HG02870 (cell line): ENCODE data around the gene SCFD2.
"Not testable (repeated sequence)": the region's sequence is repeated elsewhere in the genome, so short reads cannot be mapped to it uniquely, and the experiment has no call there.

Source experiments
- ATAC-seq: cut with Tn5 transposase; IDR thresholded peaks from one replicate; pipeline ENCODE4 v1.9.1; 2021; ENCODE audit warnings: mild to moderate bottlenecking, moderate library complexity; ENCODE audit not compliant: unreplicated experiment

Gene SCFD2

DNA sequence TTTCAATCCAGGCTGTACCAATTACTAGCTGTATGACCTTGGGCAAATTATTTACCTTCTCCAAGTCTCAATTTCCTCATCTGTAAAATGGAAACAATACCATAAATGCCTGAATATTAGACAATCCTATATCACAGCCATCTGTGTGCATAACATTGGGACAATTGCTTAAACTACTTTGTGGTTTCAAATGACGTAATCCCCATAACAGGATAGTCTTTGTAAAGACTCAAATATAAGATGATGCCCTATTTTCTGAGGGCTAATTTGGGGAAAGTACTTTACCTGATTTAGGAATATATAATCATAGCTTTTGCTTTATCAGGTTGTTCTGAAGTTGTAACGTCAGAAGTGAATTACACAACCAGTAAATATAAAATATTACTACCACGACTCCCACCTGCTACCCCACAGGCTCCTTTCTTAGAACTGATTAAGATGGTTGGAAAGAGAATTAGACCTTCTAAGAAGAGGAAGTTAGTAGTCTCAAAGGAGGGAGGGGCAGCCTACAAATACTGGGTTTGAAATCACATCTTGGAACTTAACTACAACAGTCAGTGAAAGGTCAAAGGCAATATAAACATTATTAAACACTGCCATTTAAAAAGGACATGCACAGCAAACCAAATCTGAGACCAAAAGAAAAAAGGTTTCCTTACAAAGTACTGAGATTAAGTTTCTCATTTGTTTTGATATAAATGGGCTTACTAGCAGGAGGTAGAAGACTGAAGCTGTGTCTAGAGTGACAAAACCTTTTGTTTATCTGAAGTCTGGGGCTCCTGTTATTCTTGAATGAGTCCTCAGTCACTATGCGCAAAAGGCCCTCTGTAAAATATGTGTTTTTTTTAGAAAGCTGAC is 215.0 kb downstream of the SCFD2 start:
- no peak for ATAC-seq

DNA sequence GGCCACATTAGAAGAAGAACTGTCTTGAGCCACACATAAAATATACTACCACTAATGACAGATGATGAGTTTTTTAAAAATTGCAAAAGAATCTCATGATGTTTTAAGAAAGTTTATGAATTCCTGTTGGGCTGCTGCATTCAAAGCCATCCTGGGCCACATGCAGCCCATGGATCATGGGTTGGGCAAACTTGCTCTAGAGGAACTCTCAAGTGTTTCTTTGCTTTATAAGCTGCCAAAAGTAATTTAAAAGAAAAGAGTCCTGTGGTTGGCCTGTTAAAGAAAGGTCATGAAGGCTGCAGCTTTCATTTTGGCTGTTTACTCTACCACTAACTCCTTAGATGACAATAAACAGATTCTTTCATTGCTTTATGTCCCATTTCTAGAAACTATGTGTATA is 218.2 kb downstream of the SCFD2 start:
- no peak for ATAC-seq

DNA sequence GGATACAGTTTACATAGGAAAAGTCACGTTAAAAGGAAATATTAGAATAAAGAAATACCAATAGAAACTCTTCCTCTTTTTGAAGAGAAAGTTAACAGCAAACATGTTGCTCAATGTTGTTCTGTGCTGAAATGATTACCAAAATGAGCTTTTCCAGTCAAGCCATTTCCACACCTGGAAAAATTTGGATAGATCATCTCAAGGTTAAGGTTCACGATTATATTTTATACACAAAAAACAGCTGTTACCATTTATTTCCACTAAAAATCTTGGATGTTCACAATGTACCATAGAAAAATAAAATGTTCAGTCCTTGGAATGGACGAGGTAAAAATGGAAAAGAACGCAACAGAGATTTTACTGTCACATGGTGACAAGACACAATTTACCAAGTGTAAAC is 218.7 kb downstream of the SCFD2 start:
- no peak for ATAC-seq

DNA sequence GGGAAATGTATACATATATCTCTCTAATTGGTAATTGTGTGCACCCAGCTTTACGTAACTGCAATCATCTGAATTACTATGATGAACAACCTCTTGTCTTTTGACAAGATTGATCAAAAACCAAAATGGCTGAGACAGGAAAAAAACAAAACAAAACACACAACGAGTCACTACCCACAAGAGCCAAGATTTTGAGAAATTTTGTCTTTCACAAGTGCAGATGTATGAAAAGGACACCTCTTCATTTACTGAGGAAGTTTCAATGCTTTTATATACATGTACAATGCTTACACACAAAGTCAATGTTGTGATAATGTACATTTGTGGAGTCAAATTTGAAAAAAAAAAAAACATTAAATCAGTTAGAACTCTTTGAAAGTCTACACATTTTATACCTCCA is 224.6 kb downstream of the SCFD2 start:
- ATAC-seq, result no peak

DNA sequence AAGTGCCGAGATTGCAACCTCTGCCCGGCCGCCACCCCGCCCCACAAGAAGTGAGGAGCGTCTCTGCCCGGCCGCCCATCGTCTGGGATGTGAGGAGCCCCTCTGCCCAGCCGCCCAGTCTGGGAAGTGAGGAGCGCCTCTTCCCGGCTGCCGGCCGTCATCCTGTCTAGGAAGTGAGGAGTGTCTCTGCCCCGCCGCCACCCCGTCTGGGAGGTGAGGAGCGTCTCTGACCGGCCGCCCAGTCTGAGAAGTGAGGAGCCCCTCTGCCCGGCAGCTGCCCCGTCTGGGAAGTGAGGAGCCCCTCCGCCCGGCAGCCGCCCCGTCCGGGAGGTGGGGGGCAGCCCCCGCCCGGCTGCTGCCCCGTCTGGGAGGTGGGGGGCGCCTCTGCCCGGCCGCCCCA is 226.6 kb downstream of the SCFD2 start:
- ATAC-seq, result not testable (repeated sequence)

DNA sequence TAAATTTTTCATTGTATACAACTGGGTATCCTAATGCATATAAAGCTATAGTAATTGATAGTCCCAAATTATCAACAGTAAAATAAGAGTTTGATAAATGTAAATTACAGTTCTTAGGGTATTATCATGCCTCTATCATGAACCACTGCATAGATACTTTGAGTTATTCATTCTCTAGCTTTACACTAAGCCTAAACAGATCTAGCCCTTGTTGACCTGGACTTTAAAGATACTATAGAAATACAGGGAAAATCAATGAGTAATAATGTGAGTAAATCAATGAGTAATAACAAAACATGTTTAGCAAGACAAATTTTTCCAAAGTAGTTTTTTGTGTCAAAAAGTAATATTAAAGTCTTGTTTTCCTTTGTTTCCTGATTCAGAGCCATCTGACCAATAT is 228.4 kb downstream of the SCFD2 start:
- no peak for ATAC-seq

DNA sequence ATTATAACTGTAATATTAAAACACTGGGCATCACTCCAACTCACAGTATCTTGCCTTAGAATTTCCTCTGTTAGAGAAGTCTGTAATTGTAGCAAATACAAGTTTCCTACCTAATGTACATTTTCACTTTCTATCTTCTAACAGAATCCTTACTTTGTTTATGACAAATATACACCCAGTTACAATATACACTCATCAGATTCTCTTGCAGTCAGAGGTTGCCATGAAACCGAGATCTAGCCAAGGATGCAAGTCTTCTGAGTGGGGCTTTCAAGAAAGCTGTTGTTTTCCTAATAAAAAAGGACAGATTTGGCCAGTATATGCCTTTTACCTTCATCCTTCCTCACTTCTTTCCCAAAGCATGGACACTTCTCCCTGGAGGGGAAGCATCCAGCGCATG is 228.9 kb downstream of the SCFD2 start:
- no peak for ATAC-seq

DNA sequence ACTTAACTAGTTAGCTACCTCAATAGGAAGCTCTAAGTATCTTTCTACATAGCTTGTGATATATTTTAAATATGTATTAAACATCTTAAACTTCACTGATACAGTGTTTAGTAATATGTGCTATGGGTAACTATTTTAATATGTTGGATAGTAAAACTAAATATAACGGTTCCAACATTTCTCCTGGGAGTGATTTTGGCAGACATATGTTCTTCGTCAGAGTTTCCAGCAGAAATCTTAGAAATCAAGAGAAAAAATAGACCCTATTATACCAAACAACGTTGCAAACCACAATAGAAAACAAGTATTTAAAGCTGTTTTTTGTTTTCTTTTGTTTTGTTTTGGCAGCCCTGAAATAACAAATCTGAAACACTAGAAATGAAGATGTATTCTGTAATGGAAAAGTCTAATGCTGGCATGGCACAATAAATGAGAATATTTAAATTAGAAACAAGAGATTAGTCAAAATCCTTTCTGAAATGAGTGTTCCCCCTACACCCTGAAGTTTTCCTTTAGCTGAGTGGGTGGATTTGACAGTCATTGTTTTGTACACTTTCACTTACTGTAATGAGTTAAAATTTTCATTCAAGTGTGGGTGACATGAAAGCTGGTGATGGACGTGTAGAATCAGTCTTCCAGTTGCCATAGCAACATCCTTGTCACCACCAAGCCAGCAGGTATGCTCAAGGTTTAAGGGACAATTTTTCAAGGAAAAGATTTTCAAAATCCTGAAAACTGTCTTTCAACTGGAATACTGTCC is 233.5 kb downstream of the SCFD2 start:
- ATAC-seq, result peak; percentile 78

DNA sequence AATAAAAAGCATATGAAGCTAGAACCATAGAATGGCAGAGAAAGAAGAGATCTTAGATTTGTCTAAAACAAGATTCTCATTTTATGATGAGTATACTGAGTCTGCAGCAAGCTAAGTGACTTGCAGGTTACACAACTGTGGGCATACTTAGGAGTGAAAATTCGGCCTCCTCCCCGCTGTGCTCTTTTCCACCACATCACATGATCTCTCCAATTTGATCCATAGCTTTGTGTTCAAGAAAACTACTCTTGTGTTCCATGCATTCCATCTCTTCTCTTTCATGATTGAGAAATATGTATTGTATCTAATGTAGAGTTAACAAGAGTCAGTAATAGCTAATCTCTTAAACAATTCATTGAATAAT is 234.3 kb downstream of the SCFD2 start:
- ATAC-seq, result no peak

DNA sequence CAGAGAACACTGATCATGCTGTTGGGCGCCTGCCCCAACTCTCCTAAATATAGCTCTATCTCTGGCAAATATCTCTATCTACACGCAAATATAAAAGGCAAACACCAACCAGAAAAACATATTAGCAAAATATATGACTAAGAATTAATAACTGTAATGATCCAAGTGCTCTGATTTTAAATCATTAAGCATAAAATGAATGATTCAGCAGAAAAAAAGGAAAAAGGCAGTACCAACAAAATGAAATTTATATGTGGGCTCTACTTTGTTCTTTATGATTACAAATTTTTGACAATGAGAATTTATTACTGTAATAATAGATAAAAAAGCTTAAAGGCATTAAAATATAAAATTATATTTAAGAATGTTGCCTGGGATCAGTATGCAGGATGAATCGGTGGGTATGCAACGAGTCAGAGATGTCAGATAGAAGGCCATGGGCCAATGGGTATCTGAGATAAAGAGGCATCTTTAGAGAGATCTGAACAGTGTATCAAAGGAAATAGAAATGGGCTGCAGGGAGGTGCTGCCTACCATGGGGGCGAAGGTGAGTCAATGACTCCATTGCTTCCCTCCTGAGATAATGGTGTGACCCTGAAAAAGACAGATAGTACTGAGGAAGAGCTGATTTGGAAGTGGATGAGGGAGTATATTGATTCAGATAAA is 234.8 kb downstream of the SCFD2 start:
- no peak for ATAC-seq

DNA sequence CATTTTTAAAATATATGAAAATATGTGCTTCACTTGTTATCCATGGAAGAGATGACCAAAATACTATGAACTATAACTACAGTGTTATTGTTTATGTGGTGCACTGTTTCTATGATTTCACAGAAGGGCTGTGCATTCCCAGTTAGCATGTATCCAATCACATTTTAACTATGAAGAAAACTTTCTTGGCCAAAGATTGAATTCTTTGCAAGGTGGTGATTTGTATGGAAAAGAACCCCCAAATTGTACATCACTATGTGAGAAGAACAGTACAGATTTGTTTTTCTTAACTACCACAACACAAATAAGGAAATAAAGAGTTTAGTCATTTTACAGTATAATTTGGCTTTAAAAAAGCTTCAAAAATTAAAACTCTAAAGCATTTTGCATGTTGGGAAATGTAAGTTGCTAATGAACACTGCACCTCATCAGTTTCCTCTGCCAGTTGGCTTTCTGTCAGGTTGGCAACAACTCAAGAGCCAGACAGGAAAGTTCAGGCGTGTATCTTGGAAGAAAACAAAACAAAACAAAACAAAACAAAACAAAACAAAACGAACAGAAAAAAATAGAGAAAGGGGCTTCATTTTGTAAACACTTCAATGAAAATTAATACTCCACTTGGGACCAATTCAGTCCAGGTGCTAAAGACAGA is 237.0 kb downstream of the SCFD2 start:
- ATAC-seq, result no peak

DNA sequence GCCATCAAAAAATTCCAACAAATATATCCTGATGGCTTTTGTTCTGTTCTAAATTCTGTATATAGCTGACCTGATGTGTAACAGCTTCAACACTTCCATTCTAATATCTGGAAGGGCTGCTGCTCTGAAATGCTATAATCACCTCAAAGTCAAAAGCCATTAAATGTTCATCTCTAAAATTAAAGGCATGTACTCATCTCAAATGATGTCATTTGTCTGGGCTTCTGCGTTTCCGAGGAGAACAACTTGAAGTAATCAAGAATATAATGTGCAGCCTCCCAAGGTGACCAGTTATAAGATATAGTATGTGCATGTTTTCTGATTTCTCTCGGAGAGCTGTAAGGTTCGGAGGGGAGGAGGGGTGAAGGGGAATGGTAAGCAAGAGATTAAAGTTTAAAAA is 237.6 kb downstream of the SCFD2 start:
- no peak for ATAC-seq

DNA sequence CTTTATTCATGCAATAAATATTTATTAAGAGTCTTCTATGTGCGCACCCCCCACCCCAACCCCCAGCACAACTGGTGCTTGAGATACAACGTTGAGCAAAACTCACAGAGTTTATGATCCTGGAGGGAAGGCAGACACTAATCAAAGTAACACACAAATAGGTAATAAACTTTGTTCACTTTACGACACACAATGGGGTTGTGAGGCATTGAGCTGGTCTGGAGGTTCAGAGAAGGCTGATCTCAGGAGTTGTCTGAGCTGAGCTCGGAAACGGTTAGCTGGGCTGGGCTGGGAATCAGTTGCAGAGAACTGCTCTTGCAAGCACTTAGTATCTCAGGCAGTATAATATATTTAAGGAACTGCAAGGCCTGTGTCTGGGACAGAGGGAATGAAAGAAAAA is 238.5 kb downstream of the SCFD2 start:
- no peak for ATAC-seq

DNA sequence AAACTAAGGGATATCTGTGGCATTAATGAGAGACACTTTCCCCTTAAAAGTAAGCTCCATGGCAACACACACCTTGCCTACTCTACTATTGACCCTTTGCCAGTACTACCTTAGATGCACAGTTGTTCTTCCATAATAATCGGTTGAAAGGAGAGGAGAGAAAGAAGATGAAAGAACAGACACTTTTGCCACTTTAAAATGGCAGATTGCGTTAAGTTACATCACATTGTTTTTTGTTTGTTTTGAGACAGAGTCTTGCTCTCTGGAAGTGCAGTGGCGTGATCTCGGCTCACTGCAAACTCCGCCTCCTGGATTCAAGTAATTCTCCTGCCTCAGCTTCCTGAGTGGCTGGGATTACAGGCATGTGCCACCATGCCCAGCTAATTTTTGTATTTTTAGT is 239.8 kb downstream of the SCFD2 start:
- ATAC-seq, result no peak

DNA sequence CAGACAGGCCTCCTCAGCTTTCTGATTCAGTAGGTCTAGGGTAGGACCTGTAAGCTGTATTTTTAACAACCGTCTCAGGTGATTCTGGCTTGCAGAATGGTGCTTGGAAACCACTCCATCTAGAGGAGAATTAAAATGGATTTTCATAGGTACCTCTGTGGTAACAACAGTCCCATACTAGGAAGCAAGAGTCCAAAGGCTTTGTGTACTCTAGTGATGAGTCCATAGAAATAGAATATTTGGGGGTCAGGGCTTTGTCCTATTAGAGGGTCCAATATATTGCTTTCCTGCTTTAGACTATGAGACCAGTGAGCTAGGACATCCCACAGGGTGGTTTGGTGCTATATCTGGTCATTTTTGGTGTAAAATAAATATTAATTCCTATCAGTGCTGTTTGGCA is 242.0 kb downstream of the SCFD2 start:
- ATAC-seq, result no peak

DNA sequence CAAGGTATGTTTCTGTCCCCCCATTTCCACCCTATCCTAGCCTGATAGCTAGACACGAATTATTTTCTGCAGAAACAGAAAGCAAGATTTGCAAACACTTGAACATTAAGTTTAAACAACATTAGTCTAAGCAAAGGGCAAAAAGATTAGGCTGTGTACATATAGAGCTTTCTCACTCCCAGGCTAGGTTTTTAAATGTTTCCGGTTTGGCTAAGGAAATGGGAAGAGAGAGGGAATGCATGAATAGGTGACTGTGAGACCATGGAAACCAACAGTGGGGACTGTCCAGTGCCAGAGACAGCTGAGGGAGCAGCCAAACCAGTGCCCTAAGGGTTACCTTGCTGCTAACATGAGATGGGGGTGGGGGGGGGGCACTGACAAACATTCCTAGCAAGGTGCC is 242.7 kb downstream of the SCFD2 start:
- no peak for ATAC-seq

DNA sequence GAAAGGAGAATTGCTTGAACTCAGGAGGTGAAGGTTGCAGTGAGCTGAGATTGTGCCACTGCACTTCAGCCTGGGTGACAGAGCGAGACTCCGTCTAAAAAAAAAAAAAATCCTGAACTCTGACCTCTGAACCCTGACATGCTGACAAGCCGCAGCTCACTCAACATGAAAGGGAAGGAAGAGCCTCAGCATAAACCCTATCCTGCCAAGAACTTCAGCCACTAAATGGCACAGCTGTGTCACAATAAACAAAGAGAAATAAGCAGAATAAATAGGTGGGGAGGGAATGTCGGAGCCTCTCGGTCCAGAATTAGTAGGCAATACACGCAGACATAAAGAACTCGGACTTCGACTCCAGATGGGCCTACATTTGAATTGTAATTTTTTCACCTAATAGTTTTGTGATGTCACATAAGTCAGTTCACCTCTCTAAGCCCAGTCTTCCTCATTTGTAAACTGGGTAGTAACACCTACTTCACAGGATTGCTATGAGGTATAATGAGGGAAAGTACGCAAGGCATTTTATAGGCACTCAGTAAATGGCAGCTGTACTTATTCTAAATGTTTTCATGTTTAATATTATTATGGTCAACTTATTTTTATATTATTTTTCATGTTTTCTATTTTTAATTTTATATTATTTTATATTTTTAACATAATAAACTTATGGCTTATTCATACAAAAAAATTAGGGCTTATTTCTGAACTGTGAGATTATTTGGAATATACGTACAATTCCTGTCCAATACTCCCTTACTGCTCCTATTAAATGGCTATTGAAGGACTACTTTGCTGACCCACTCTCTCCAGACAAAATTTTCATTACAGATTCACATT is 243.4 kb downstream of the SCFD2 start:
- ATAC-seq, result no peak

DNA sequence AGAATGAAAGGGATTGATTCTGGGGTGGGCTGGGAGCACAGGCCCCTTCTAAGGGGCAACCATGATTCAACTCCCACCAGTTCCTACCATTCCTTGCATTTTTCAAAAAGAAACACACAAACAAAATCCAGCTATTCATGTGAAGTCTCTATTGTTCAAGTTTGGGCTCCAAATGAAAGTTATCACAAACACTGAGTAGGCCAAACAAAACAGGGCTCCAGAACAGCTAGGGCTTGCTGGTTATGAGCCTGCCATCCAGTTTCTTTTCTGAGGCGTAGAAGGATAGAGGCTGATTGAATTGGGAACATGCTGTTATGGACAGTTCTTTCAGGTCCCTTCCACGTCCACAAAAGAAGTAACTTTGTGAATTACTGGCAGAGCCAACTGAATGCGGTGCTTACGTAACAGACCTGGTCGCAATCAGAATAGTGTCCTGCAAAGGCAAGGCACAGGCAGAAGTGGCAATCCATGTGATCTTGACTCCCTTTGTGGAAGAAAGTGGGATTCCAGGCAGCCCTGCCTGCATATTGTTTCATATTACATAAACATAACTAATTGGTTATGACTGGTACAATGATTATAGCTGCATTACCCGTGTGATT is 244.5 kb downstream of the SCFD2 start:
- no peak for ATAC-seq

DNA sequence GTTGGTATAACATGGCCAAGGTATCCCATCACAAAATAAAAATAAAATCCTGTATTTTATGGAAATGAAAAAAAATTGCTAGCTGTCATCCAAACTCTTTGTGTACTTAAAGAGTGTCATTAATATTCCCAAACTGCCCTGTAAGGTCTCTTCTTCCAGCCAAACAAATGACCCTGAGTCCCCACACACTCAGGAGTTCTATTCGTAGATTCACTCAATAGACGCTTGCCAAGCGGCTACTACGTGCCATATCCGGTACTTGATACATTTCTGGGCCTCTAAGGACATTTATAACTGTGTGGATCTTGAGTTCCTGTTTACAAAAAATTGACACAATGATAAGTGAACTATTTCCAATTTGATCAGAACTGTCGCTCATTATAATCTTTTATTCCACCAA is 245.1 kb downstream of the SCFD2 start:
- no peak for ATAC-seq

DNA sequence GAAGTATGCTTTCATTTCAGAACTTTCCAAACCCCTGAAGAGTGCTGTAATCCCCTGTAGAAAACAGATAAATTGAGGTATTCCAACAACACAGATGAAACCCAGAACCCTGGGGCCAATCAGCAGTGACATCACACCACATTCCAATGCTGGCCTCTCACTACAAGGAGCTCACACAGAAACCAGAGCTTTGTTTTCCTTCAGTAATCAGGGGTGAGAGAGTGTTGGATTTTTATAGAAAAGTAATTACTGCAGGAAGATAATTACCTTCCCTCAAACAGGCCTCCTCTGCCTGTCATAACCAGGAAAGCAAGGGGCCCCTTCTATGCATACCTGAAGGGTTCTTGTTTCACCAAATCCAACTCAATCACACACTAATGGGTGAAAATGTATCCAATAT is 246.2 kb downstream of the SCFD2 start:
- ATAC-seq, result no peak
